Fibroblast of skin of right quadriceps (primary cell): Measurements from ENCODE around the gene GPATCH1.
A peak's percentile ranks its signal among the peaks of the same experiment; 100 is the strongest.
"Not testable (repeated sequence)": the region's sequence is repeated elsewhere in the genome, so short reads cannot be mapped to it uniquely, and the experiment has no call there.

ENCODE experiments used
- DNase-seq: peaks from one replicate; pipeline ENCODE4 v3.0.0-alpha.2; 2013

Gene GPATCH1, protein sequence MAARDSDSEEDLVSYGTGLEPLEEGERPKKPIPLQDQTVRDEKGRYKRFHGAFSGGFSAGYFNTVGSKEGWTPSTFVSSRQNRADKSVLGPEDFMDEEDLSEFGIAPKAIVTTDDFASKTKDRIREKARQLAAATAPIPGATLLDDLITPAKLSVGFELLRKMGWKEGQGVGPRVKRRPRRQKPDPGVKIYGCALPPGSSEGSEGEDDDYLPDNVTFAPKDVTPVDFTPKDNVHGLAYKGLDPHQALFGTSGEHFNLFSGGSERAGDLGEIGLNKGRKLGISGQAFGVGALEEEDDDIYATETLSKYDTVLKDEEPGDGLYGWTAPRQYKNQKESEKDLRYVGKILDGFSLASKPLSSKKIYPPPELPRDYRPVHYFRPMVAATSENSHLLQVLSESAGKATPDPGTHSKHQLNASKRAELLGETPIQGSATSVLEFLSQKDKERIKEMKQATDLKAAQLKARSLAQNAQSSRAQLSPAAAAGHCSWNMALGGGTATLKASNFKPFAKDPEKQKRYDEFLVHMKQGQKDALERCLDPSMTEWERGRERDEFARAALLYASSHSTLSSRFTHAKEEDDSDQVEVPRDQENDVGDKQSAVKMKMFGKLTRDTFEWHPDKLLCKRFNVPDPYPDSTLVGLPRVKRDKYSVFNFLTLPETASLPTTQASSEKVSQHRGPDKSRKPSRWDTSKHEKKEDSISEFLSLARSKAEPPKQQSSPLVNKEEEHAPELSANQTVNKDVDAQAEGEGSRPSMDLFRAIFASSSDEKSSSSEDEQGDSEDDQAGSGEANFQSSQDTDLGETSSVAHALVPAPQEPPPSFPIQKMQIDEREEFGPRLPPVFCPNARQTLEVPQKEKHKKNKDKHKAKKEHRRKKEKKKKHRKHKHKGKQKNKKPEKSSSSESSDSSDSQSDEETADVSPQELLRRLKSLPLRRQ

DNA sequence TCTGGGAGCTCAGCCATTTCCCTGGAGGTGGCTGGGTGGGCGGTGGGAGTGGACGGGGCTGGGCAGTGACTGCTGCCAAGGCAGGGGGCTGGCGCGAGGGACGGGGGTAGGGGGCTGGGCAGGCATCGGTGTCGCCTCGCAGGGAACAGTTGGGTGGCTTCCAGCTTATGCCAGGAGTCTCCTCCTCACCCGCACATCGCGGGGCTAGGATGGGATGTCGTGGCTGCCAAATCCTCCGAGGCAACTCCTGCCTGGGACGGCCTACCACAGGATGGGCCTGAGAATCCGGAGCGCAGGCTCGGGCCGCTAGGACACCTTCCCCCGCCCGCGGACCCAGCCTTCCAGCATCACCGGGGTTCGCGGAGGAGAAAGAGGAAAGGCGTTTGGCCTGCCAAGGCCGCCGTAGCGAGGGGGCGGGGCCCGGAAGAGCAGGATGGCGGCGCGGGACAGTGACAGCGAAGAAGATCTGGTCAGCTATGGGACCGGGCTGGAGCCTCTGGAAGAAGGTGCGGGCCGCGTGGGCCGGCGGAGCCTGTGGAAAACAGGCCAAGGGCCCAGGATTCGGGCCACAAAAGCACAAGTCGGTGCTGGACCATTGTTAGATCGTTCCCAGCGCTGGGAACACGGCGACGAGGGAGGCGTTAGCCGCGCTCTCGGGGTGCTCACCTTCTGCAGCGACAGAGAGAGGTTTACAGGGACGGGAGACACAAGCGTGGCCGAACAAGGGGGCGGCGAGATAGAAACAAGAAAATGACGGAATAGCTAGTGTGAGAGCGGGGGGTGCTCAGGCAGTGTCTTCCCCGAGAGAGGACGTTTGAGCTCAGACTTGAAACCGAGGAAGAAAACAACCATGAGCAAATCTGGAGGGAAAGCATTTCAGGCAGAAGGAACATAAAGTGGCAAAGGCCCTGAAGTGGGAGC, at the start of gene GPATCH1:
Gene GPATCH1, plus strand, starts transcription at position 421 of the 921 bp plus-strand sequence. Its CDS starts 13 bp downstream, at position 434.
- peak; percentile 84 for DNase-seq

DNA sequence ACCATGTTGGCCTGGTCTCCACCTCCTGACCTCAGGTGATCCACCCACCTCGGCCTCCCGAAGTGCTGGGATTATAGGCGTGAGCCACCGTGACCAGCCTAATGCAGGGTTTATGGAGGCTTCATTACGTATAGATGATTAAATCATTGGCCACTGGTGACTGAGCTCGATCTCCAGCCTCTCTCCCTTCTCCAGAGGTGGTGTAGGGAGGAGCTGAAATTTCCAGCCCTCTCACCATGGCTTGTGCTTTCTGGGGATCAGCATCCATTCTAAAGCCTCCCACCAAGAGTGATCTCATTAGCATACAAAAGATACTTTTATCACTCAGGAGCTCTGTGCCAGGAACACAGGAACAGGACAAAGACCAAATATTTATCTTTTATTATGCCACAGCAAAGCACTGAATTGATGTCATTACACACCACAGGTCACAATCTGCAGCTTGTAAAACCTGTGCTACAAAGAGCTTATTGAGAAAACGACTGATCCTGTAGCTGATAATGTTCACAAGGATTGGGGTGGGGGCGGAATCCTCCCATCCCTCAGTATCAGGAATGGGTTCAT, 48.7 kb upstream of the GPATCH1 start:
- DNase-seq: no peak

DNA sequence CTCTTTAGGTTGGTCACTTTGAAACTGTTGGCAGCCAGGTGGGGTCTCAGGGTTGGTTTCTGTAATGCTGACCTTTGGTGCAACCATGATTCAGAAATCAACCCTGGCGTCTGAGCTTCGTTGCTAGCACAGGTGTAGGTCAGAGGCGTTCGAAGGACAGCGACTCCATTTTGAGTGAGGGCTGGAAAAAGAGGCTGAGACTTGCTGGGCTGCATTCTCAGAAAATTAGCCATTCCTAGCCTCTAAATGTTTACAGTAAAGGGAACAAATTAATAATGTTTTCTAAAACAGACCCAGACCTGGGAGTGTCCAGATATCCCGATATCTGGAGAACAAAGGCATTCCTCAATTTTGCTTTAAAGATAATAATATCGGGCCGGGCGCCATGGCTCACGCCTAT, 45.5 kb upstream of the GPATCH1 start:
- DNase-seq: no peak

DNA sequence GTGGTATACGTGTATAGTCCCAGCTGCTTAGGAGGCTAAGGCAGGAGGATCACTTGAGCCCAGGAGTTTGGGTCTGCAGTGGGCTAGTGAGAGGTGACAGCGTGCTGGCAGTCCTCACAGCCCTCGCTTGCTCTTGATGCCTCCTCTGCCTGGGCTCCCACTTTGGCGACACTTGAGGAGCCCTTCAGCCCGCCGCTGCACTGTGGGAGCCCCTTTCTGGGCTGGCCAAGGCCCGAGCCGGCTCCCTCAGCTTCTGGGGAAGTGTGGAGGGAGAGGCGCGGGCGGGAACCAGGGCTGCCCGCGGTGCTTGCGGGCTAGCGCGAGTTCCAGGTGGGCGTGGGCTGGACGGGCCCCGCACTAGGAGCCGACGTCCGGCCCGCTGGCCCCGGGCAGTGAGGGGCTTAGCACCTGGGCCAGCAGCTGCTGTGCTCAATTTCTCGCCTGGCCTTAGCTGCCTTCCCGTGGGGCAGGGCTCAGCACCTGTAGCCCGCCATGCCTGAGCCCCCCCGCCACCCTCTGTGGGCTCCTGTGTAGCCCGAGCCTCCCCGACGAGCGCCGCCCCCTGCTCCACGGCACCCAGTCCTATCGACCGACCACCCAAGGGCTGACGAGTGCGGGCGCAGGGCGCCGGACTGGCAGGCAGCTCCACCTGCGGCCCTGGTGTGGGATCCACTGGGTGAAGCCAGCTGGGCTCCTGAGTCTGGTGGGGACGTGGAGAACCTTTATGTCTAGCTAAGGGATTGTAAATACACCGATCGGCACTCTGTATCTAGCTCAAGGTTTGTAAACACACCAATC, 44.4 kb upstream of the GPATCH1 start:
- DNase-seq: not testable (repeated sequence)

DNA sequence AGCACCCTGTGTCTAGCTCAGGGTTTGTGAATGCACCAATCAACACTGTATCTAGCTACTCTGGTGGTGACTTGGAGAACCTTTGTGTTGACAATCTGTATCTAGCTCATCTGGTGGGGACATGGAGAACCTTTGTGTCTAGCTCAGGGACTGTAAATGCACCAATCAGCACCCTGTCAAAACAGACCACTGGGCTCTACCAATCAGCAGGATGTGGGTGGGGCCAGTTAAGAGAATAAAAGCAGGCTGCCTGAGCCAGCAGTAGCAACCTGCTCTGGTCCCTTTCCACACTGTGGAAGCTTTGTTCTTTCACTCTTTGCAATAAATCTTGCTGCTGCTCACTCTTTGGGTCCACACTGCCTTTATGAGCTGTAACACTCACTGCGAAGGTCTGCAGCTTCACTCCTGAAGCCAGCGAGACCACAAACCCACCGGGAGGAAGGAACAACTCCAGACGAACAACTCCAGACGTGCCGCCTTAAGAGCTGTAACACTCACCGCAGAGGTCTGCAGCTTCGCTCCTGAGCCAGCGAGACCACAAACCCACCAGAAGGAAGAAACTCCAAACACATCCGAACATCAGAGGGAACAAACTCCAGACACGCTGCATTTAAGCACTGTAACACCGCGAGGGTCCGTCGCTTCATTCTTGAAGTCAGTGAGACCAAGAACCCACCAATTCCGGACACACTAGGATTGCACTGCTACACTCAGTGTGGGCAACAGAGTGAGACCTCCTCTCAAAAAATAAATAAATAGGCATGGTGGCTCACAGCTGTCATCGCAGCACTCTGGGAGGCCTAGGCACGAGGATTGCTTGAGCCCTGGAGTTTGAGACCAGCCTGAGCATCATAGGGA, 43.6 kb upstream of the GPATCH1 start:
- DNase-seq: not testable (repeated sequence)

DNA sequence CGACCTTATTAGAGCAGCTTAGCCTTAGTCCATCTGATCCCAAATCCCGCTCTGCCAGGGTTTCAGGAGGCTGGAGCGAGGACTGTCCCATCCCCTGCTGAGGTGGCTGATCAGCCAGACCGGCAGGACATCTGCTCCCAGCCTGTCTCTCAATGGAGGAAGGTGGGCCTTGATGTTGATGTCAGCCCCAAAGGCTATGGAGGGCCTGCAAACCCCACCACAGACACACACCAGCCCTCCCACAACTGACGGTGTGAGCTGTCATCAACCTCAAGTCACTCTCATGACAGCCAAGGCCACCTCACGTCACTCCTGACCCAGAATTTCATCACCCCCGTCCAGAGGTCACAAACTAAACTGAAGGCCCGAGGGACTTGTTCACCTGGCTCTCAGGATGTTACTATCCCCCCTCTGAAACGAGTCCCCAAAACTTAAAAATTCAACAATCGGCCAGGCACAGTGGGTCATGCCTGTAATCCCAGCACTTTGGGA, 41.8 kb upstream of the GPATCH1 start:
- DNase-seq: no peak

DNA sequence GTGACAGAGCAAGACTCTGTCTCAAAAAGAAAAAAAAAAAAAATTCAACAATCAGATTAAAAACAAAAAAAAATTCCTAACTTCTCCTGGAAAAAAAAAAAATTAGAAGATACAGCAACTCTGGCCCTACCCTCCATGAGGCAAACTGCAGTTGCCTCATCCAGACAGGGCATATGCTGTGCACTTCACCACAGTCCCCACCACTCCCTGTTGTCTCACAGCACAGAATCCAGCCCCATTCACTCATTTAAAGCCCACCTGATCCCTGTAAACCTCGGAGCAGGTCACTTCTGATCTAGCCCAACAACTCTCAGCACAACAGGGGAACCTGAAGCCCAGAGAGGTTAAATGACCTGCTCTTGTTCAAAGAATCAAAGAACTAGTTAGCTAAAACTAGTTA, 41.2 kb upstream of the GPATCH1 start:
- DNase-seq: no peak

DNA sequence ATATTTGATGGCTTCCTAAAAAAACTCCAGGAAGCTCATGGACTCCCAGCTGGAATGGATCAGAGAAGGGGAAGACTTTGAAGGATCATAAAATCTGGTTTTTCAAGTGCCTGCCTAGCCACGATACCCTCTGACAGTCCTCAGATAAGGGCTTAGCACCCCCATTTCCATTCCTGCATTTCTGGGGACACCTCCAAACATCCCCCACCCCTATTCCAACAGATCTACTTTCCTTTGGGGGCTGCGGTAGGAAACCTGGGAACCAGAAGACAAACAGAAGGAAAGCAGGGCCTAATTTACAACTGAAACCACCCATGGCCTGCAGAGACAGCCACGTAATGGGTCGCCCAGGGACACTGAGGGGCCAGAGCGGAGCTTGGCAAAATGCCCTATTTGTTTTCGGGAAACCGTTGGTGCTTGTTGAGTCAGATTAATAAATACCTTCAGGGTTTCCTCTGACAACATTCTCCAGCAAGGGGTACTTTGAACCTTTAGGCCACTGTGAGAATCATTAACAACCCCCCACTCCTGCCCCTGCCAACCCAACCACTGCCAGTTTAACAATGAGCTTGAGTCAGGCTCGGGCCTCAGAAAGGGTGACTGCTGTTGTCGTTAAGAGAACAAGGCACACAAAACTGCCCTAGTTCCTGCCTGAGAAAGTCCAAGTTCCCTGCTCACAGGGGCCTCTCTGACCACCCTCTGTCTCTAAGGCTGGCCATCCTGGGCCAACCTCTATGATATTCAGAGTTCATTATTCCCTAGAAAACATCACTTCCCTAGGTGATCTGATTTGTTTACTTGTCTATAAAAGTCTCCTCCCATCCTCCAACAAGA, 39.8 kb upstream of the GPATCH1 start:
- peak; percentile 30 for DNase-seq

DNA sequence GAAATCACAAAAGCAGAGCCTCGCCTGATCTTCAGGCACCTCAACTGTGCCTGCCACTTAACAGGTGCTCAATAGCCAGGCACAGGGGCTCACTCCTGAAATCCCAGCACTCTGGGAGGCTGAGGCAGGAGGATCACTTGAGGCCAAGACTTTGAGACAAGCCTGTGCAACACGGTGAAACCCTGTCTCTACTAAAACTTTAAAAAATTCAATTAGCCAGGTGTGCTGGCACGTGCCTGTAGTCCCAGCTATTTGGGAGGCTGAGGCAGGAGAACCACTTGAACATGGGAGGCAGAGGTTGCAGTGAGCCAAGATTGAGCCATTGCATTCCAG, 39.2 kb upstream of the GPATCH1 start:
- not testable (repeated sequence) for DNase-seq

DNA sequence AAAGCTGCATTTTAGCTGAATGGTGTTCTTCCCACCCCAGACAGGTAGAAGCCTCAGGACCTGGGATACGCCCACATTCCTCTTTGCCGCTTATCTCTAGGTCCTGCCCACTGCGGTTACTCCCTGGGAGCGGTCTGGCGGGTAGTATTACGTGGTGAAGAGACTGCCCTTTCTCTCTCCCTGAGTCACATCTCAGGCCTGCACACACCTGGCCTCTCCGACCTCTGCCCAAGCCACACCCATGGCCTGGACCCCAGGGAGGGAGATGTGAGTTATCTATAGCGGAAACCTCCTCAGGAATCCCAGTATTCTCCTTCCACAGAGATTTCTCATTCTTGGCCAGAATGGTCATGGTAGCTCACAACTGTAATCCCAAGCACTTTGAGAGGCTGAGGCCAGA, 33.6 kb upstream of the GPATCH1 start:
- no peak for DNase-seq

DNA sequence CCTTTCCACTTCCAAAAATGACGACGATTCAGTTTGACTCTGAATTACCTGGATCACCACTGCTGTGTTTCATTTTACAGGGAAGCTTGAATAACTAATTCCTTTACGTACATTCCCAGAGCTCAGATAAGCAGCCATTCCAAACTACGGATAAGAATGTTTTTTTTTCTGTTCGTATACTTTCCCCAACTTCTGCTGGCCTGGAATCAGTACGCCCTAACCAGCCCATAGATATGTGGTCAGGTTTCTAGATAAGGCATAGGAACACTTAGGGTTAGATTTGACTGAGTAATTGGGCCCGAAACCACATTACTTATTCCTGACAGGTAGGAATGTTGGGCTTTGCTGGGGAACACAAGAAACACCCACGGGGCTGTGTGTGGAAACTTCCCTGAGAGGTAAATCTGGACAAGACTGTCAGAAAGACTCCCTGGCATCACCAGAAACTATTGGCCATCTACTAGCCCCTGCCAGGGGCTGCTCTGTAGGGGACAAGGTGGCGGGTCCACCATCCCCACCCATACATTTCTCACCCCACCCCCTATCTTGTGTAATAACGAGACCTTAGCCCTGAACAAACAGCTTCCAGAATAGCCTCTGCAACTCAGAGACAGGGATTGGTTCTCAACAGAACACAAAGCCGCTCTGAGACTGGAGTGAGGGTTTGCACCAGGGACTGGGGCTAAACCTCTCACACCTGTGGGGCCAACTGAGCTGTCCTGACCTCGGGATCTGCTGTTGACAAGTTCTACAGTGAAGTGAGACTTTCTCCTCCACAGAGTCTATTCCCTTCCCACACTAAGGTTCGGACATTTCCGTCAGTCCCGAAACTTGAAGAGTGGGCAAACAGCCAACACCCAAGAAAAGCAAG, 31.9 kb upstream of the GPATCH1 start:
- no peak for DNase-seq

DNA sequence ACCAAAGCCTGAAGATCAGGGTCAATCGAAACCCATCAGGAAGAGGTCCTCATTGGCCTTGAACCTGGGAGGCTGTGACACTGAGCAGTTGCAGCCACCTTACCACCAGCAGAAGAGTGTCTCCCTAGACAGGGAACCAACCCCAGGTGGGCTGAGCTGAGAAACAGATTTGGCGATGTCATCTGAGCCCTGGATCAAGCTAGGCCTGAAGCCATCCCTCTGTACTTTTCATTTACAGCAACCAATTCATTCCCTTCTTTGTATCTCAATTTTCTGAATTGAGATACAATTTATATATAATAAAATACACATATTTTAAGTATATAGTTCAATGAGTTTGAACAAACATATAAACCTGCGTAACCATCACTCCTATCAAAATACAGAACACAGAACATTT, 30.9 kb upstream of the GPATCH1 start:
- DNase-seq: no peak

DNA sequence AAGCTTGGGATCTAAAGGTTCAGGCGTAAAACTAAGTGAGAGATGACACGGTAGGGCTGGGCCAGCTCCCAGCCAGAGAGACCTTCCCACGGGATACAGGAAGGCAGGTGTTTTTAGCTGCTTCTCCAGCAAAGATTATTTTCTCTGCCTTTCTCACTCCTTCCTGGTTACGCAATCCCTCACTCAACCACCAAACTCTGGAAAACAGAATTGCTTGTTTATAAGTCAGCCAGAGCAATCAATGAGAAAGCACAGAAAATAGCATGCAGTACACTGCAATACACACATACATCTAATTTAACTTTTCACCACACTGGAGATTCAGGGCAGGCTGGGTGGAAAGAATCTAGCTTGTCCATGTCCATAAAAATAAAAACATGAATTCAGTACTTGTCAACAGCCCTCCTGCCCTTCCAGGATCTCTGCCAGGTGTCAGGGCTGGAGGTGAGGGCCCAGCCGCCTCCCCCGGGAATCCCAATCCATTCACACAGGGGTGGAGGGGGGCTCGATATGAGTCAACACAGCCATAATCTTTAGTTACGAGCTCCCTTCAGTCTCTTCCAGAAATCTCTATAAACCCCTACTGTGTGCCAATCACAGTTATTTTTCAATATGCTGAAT, 28.5 kb upstream of the GPATCH1 start:
- DNase-seq: peak; percentile 24

DNA sequence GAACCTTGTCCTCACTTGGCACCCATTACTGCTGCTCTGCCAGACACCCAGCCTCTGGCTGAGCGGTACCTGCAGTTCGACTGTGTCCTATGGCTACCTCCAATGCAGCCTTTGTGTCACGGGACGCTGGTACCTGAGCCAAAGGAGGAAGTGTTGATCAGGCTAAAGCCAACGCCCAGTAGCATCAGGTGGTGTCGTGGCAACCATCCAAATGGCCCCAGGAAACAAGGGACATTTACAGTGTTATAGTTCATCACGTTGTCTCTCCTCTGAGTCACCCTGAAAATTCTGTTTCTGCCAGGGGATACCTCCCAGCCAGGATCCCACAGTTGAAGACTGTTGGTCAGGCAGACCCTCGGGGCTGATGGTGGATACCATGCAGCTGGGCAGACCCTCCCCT, 26.4 kb upstream of the GPATCH1 start:
- no peak for DNase-seq

DNA sequence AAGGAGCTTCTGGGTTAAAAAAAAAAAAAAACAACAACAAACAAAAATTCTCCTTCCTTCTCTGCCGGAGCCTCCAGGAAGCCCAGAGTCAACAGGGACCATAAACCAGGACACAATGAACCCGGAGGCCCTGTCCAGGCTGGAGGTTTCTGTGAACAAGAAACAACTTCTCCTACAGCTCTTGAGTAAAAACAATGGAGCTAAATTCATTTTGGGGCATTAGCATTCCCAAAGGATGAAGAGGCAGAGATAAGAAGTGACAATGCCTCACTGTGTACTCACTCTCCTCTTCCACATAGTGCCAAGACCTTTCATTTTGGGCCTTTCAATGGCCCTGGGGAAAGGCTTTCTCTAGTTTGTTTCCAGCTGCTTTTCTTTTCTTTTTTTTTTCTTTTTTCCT, 25.3 kb upstream of the GPATCH1 start:
- DNase-seq: no peak

DNA sequence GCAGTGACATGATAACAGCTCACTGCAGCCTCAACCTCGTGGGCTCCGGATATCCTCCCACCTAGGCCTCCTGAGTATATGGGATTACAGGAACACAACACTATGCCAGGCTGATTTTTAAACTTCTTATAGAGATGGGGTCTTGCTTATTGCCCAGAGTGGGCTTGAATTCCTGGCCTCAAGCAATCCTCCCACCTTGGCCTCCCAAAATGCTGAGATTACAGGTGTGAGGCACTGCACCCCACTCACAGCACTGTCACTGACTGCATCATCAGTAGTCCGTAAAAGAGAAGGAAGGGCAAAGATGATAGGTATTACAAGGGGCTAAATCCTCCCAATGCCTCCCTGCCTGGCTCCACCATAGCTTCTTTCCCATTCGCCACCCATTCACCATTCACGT, 20.4 kb upstream of the GPATCH1 start:
- DNase-seq: no peak

DNA sequence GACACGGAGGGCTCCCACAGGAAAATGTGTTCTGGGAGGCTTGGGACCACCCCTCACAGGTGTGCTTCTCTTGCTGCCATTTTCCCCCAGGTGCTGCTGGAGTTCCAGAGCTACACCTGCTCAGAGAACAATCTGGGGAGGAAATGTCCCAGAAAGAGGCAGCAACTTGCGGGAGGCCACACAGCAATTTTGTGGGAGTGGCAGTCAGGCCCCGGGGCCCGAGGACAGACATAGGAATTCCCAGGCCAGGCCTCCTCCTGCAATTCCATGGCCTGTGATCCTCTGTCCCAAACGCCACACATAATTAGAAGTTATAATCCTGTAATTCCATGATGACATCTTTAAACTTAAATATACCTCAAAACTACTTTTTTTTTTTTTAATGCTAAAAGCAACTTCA, 18.1 kb upstream of the GPATCH1 start:
- no peak for DNase-seq

DNA sequence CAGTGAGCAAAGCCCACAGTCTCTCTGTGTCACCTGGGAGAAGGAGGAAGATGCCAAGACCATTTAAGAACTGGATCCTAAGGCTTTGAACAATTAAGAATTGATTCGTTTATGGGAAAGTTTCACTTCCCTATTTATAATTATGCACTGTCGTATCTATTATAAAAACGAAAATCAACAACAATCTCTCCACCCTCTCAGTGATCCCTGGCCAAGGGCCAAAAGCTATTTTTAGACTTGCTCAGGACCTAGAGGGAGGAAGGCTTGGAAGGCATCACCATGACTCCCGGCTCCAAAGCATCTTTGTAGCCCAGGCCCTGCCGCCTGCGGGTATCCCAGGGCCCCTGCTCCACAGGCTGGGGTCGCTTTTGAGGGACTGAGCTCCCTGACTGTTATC, 17.6 kb upstream of the GPATCH1 start:
- peak; percentile 21 for DNase-seq
